GM12891 (cell line): ENCODE data around the gene GPC6.

Experiments
- DNase-seq: peaks from one replicate; pipeline ENCODE4 v3.0.0; 2011; ENCODE audit warnings: low spot score; ENCODE audit not compliant: insufficient read length
- FAIRE-seq: peaks from 2 replicates; lab custom pipeline; 2011; peaks lifted over from hg19 to GRCh38; lab: Jason Lieb, UNC
- PAX5 ChIP-seq: IDR thresholded peaks from 2 replicates; pipeline ENCODE4 v1.6.1; 2011; ENCODE audit warnings: low read length, moderate library complexity, mild to moderate bottlenecking; ENCODE audit not compliant: insufficient read depth, severe bottlenecking
- POLR2A ChIP-seq: IDR thresholded peaks from 2 replicates; pipeline ENCODE4 v1.6.1; 2011; ENCODE audit warnings: low read depth, low read length, control low read depth
- POLR2AphosphoS5 ChIP-seq: IDR thresholded peaks from 2 replicates; pipeline ENCODE4 v1.6.1; 2011; ENCODE audit warnings: low read depth, low read length, control low read depth
- POU2F2 ChIP-seq: IDR thresholded peaks from 2 replicates; pipeline ENCODE4 v1.6.1; 2011; ENCODE audit warnings: low read depth, mild to moderate bottlenecking, control low read depth, low read length, moderate library complexity
- SPI1 ChIP-seq: IDR thresholded peaks from 2 replicates; pipeline ENCODE4 v1.6.1; 2011; ENCODE audit warnings: low read depth, low read length, control low read depth
- TAF1 ChIP-seq: IDR thresholded peaks from 2 replicates; pipeline ENCODE4 v1.6.1; 2011; ENCODE audit warnings: low read depth, low read length, control low read depth

GPC6 gene

DNA sequence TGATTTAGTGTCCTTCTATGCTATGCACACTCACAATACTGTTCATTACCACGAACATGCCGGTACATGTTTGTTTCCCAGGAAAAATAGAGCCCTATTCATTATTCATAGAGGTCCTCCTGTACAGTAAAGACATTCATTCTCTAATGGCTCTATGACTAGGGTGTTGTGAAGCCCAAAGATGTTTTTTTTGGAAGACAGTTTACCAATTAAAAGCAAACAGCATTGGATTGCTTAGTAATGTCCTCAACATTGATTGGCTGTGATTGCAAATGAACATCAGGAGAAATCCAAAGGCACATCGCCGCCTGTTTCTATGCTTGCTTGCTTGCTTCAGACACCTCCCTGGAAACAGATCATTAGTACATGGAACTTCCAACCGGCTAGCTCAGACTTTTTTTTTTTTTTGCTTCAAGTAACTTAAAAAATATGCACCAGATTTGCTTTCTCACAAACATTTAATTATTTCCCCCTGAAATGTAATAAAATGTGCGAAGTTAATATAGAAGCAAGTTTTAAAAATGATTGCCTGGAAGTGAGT is 8.8 kb upstream of the GPC6 start:
- no peak for FAIRE-seq
- DNase-seq: no peak
- no peak for TF ChIP-seq POU2F2
- TF ChIP-seq TAF1: no peak
- no peak for TF ChIP-seq POLR2AphosphoS5
- no peak for TF ChIP-seq POLR2A
- no peak for TF ChIP-seq PAX5
- TF ChIP-seq SPI1: no peak

DNA sequence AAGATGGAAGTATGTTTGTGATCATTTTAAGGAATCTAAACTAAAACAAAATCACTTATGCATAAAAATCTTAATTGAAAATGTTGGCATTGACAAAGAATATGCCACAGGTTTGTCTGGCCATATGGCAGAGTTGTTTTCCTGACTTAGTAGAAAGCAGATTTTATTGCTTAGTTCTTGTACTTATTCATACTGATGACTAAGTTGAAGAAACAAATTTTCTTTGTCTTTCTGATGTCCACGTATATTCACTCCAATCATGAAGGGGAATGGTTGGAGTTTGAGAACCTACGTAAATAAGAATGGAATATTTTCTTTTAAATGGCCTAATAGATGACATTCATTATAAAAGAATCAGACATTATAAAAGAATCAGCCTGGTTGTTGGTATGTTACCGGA is 8.0 kb upstream of the GPC6 start:
- TF ChIP-seq PAX5: no peak
- TF ChIP-seq SPI1: no peak
- TF ChIP-seq POLR2AphosphoS5: no peak
- no peak for TF ChIP-seq POU2F2
- no peak for TF ChIP-seq TAF1
- TF ChIP-seq POLR2A: no peak
- DNase-seq (no peak), FAIRE-seq (no peak)

DNA sequence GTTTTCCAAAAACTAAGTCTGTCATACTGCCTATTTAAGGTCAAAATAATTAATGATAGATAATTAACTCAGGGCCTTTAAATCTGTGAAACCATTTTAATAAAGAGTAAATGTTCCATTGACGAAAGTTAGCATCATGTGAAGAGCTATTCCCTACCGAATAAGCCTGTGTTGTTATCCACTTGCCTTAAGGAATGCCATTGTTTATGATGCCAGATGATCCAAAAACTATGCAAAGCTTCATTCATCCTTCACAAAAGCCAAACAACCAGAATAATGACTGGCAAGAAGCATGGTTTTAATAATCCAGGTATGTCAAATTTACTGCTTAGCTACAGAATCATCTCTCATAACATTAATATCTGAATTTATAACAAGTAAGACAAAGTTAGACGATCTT is 6.5 kb upstream of the GPC6 start:
- DNase-seq: no peak
- FAIRE-seq: no peak
- TF ChIP-seq POLR2AphosphoS5 (no peak), SPI1 (no peak), PAX5 (no peak), POLR2A (no peak), TAF1 (no peak), POU2F2 (no peak)

DNA sequence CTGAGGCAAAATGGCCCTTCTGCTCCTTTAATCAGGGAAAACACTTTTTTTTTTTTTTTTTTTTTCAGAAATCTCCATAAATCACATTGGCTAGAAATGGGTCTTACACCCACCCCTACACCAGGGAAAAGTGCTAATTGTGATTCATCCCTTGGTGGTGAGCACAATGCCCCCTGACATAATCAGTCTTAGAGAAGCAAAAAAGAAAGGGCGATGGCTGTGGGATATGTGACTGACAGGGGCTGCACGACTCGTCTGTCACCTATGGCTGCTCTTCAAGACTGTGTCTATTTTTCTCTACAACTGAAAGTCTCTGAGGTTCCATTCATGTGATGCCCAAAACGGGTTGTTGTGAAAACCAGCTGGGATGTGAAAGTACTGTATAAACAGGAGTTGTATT is 3.6 kb upstream of the GPC6 start:
- FAIRE-seq: no peak
- TF ChIP-seq SPI1 (no peak), TAF1 (no peak)
- no peak for DNase-seq

DNA sequence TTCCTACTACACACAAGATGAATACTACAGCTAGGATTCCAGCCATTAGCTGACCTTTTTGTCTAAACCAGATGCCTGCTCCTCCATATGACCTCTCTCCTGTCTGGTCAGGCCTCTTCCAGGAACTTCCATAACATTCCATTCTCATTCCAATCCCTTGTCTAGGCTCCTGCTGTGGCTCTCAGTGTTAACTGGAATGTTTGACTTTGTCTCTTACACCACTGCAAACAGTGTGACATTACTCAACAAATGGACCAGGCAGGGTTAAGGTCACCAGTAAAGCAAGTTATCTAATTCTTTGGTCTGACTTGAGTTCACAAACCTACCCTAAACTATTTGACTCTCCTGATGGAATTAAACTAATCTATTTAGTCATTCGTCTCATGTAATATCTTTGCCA is 2.1 kb upstream of the GPC6 start:
- FAIRE-seq (no peak), DNase-seq (no peak)
- no peak for TF ChIP-seq POU2F2
- no peak for TF ChIP-seq PAX5
- TF ChIP-seq SPI1: no peak
- TF ChIP-seq TAF1: no peak

DNA sequence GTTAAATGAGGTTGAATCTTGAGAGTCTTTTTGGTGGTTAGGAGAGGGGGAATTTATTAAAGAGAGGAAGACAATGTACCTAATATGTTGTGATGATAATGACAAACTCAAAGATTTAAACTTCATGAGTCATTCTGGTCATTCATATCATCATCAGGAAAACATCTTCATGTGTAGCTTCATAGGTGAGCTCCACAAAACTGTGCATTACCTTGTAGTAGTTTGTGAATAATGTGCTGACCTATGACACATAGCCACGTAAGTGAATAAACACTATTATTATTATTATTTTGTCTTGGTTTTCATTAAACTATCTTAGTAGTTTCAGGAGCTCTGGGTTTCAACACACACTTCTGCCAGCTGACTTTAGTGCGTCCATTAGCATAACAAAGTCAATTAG is 997 bp upstream of the GPC6 start:
- no peak for TF ChIP-seq PAX5
- no peak for TF ChIP-seq TAF1
- no peak for DNase-seq
- no peak for FAIRE-seq

DNA sequence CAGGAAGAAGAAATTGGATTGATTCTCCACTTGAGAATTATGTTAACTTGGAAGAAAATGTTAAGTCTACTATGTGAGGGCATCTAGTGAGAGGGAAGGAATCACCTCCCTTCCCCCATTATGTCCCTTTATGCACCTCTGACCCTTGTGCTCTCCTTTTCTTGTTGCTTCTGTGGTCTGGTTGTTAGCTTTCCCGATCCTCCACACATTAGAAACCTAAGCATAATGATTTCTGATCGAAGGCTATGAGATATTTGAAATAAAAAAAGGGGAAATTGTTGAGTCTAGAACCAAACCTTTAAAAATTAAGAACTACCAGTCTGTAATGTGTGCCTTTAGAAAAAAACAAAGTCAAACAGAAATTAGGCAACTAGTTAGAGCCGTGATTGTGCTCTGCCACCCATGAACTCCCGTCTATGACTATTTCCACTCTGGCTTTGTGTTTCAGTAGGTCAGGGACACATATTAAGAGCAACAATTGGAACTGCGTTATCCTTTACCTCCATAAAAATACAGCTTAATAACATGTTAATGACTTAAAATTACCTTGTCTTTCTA is 463 bp upstream of the GPC6 start:
- DNase-seq (no peak), FAIRE-seq (no peak)
- no peak for TF ChIP-seq PAX5

DNA sequence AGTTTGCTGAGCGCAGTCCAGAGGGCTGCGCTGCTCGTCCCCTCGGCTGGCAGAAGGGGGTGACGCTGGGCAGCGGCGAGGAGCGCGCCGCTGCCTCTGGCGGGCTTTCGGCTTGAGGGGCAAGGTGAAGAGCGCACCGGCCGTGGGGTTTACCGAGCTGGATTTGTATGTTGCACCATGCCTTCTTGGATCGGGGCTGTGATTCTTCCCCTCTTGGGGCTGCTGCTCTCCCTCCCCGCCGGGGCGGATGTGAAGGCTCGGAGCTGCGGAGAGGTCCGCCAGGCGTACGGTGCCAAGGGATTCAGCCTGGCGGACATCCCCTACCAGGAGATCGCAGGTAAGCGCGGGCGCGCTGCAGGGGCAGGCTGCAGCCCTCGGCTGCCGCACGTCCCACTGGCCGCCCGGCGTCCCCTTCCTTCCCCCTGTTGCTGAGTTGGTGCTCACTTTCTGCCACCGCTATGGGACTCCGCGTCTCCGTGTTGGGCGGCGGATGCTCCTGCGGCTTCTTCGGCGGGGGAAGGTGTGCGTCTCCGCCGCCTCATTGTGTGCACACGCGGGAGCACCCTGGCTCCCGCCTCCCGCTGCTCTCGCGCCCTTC is 772 bp downstream of the GPC6 start:
- FAIRE-seq (no peak), DNase-seq (peak; percentile 9)
- TF ChIP-seq PAX5 (no peak), SPI1 (no peak), POU2F2 (no peak), POLR2AphosphoS5 (no peak), TAF1 (no peak), POLR2A (no peak)

DNA sequence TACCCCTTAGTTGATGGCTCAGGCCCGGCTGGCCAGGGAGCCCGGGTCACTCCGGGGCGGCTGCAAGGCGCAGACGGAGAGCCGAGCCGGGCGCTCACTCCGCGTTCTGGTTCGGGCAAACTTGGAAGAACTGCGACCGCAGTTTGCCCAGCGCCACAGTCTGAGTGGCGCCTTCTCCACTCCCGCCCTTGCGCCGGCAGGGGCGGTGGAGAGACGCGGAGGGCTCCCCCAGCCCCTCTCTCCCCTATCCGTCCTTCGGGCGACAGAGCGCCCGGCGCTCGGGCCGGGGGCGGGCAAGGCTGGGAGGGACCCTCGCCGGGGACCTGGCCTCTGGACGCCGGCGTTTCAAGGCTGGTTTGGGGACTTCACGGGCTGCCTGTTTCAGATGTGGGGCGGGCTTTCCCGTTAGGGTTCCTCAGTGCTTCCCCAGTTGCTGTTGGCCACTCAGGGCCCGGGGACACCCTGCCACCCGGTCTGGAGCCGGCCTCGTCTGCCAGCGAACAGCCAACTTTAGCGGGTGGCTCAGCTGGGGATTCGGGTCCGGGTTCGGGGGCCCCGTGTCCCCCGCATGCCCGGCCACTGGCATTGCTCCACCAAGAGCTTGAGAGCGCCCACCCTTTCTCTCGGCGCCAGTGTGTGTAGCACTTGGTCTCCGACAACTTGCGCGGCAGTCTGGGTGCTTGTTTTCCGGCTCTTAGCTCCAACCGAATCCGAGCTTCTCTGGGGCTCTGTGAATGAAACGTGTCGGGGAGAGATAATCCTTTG is 1.5 kb downstream of the GPC6 start:
- TF ChIP-seq POLR2AphosphoS5: no peak
- no peak for TF ChIP-seq TAF1
- TF ChIP-seq PAX5: no peak
- no peak for TF ChIP-seq POLR2A
- no peak for TF ChIP-seq SPI1
- TF ChIP-seq POU2F2: no peak
- DNase-seq (peak; percentile 13), FAIRE-seq (no peak)

DNA sequence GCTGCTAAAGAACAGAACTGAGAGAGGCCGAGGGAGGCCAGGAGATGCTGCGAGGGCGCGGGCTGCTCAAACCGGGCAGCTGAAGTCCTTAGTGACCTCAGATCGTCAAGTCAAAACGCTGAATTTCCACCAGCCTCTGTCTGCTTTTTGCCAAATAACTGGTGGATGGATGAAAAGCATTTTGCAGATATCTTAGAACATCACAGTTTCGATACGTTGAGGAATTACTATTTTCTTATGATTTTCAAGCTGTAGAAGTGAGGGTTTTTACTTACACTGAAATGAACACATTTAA is 2.0 kb downstream of the GPC6 start:
- FAIRE-seq (no peak), DNase-seq (no peak)
- TF ChIP-seq SPI1 (no peak), TAF1 (no peak), PAX5 (no peak), POLR2AphosphoS5 (no peak), POLR2A (no peak), POU2F2 (no peak)
